Melanocyte of skin (primary cell): ENCODE measurements around the gene TPK1. TPM values are rescaled to one million over a fixed set of nuclear protein-coding genes. Genes with fewer than 3 reads are reported as not detected.

Experiments
- small RNA-seq, 2 donors: library from RNA; depleted of rRNA; stranded (forward); fragments of <200 nt; gene quantifications; one replicate each; pipeline ENCODE3, GENCODE V24; 2012
- total RNA-seq, 2 donors: library from RNA; depleted of rRNA; stranded (reverse); fragments of >200 nt; gene quantifications; 2 replicates each; pipeline ENCODE4 v1.2.3, GENCODE V29; 2012

Gene TPK1
- total RNA-seq, result 1 to 10 TPM; 4.5 to 7.0 TPM

GRCh38 chr7:144835652-144836544, at the start of gene TPK1:
TSS of gene TPK1 (minus strand) at chr7:144836053. CDS start at chr7:144835602, 451 bp downstream.

GRCh38 chr7:144403649-144404061, 432.2 kb downstream of the TPK1 start, which contains the start of gene NOBOX:
TSS of gene NOBOX (minus strand) at chr7:144403693.

Small RNA genes within 50 kb of the gene (small RNA-seq; reads per million reads assigned to genes)
- 0 to 0.04 reads per million in 2 donors for gene RNU6ATAC40P
